Stimulated activated CD4-positive, alpha-beta T cell treated with anti-CD3 and anti-CD28 coated beads, Interleukin-12 subunit alpha, Interleukin-12 subunit beta, amount 100 ng/mL, for 48 hours (primary cell): ENCODE measurements around the gene SNTB2.
"Not testable (repeated sequence)": the region's sequence is repeated elsewhere in the genome, so short reads cannot be mapped to it uniquely, and the experiment has no call there.

Experiments
- DNase-seq, 3 donors: peaks; one replicate each; pipeline ENCODE4 v3.0.0-alpha.2; 2020; ENCODE audit warnings: low read depth in 2 of 3, low spot score in 1 of 3

Gene SNTB2

GRCh38 chr16:69186642-69187445 lies at the start of gene SNTB2:
Gene SNTB2, plus strand, starts transcription at chr16:69187164. Its CDS starts 3 bp downstream, at chr16:69187167.
- DNase-seq = peak; percentile 65 to 82 (median 66)

DNA sequence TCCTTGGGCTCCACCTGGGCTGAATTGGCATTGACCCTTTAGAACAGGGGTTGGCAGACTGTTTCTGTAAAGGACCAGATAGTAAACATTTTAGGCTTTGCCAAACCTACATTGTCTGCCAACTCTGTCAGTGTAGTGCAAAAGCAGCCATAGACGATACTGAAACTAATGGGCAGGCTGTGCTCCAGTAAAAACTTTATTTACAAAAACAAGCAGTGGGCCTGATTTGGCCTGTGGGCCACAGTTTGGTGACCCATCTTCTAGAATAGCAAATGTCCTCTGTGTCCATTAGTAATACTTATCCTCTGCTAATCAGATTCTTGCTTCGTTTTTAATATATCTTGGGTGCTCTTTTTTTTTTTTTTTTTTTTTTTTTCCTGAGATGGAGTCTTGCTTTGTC lies 48.4 kb upstream of the SNTB2 start:
- no peak for DNase-seq

GRCh38 chr16:69139464-69139863 lies 47.5 kb upstream of the SNTB2 start:
- not testable (repeated sequence) for DNase-seq

DNA sequence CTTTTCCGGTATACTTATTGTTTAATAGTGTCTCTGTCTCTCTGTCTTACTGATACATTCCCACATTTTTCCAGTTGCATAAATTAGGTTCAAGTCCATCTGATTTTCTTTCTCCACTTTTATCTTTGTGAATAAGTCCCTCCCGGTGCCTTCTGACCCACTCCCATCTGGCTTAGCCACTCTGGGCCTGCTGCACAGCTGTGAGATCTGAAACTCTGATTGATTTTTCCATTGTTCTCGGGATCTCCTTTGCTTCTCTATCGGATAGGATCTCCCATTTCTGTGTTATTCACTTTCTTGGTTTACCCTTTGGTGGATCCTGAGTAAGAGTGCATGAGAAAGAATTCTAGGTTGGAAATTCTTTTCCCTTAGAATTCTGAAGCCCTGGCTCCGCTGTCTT lies 46.0 kb upstream of the SNTB2 start:
- DNase-seq = no peak

DNA sequence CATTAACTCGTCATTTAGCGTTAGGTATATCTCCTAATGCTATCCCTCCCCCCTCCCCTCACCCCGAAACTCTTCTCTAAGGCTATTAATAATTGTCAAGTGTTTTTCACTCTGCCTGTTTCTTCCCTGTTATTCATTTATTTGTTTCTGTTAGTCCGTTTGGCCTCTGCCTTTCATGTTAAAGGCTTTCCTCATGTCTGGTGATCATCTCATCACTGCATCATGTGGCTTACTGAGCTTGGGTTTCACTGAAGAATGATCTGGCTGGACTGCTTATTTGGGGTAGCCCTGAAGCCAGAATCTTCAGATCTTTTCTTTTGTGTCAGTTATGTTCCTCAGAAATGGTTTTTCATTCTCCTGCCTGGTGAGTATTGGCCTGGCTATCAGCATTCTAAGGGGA lies 45.0 kb upstream of the SNTB2 start:
- no peak for DNase-seq

- DNase-seq = no peak
These were observed 43.8 kb upstream of the SNTB2 start for GRCh38 chr16:69143116-69143515.

DNA sequence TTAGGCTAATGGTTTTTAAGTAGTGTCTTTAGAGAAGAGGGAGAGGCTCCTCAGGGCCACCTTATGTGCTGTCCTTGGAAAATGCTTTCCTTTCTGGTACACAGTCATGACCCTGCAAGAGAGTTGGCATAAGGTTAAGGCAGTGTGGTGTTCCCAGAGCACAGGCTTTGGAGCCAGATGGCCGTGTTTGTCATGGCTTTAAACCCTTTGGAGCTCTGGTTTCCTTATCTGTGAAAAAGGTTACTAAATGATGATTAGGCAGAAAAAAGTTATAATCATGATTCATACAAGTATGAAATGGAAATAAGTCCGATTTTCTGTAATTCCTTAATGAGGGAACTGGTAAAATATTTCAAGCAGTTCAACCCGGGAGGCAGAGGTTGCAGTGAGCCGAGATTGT lies 41.3 kb upstream of the SNTB2 start:
- no peak for DNase-seq

- DNase-seq = not testable (repeated sequence)
These were observed 37.3 kb upstream of the SNTB2 start for GRCh38 chr16:69149621-69150020.

GRCh38 chr16:69150146-69150865 lies 36.7 kb upstream of the SNTB2 start:
- DNase-seq = peak in 1 of 3 donors; percentile 63

DNA sequence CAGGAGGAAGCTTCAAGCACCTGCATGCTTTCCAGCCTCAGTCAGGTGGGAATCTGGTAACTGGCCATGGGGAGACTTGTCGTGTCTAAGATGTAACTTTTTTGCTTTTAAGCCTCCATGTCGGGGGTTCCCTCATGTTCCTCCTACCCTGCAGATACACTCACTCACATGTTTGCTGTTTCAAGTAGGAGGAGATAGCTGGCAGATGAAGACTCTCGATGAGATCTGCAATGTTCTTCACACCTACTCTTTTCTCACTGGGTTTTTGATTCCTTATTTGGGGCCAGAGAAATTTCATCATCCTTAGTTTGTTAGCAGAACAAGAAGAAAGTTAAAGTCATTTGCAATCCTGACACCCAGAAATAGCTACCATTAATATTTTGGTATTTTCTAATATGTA lies 29.8 kb upstream of the SNTB2 start:
- no peak for DNase-seq

DNA sequence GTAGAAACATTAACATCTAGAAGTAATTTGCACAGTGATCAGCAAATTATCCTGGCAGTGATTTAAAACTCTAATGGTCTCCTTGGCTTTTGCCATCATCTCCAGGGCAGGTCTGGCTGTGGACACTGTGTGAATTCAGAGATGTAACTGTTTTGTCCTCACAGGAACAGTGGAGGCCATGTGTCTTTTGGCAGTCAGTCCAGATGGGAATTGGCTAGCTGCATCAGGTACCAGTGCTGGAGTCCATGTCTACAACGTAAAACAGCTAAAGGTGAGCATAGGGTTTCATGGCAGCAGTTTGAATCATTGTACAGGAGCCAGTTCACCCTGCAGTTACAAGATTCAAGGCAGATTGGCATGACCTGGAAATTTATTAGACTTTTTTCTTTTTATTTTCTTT lies 26.8 kb upstream of the SNTB2 start:
- no peak for DNase-seq

- no peak for DNase-seq
These were observed 21.4 kb upstream of the SNTB2 start for GRCh38 chr16:69165584-69165983.

DNA sequence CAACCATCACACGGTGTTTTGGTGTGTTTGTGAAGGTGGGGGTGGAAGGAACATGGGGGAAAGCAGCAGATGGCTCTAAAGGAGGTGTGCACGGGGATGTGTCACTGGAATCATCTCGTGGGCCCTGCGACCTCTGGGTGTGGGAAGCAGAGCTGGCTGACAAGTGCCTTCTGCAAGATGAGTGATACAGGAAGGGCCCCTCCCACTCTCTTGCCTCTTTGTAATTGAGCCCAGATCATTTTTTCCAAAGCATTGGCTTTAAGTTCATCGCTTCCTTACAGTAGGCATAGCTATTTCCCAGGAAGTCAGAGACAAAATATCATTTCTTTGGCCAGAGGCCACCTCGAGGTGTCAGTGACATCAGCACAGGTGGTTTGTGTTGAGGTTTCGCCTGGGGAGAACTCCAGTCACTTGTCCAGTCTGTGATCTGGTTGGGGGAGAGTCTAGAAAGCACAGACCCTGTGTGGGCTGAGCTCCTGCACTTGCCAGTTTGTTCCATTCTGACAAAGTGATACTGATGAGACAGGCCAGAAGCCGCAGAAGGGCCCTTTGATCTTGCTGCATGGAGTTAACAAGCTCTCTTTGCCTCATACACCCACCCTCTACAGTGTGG lies 20.6 kb upstream of the SNTB2 start:
- peak; percentile 70 to 82 (median 70) for DNase-seq

GRCh38 chr16:69166946-69167930 lies 19.7 kb upstream of the SNTB2 start:
- DNase-seq = no peak

GRCh38 chr16:69169051-69169450 lies 17.9 kb upstream of the SNTB2 start:
- no peak for DNase-seq

DNA sequence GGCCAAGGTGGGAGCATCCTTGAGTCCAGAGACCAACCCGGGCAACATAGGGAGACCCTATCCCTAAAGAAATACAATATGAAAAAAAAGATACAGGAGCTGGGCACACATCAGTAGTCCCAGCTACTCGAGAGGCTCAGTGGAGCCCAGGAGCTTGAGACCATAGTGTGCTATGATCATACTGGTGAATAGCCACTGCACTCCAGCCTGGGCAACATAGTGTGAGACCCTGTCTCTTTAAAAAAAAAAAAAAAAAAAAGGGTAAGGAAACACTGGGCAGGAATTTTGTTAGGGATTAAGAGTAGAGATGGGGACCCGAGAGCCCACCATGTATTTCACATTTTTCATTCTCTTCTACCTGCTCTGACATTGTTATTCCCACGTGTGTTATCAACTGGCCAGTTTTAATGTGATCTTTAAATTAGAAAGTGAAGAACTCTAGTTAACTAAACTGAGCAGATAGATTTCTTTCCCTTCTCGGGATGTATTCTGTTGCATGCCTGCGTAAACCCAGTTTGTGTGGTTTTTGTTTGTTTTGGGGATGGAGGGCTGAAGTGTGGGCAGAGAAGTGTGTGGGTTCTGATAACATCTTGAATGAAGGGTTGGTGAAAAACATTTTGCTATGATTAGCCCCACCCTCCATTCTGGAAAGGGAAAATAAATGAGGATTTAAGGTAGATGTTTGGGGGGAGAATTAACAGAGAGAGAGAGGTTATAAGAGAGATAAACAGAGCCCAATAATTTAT lies 17.2 kb upstream of the SNTB2 start:
- DNase-seq = no peak

DNA sequence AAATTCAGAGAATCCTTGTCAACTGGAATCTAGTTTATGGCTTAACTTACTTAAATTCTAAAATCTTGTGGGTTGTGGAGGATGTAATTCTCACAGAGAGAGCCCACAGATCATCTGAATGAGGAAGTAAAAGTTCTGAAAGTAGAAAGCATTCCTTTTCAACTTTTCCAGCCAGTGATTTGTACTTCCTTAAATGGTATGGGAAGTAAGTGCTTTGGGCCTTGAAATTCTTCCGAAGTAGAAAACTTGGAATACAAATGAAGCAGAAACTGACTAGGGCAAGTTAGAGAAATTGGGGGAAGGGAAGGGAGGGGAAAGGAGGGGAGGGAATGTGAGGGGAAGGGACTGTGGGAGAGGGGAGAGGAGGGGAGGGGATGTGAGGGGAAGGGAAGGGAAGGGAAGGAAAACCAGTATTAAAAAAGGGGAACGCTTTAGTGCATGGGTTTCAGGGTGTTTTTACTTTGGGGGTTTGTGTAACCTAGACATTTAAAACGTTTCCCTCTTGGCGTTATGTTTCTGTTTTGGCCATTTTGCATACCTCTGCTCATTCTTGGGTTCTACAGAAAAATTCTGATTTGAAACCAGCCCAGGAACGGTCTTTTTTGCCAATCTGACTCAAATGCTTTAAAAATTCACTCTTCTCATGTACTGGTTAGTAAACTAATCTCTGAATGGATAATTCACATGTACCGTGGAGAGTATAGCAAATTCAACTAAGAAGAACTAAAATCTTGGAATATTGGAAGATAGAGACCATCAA lies 15.5 kb upstream of the SNTB2 start:
- no peak for DNase-seq

GRCh38 chr16:69176033-69176800 lies 10.7 kb upstream of the SNTB2 start:
- DNase-seq = no peak
